Loucy (cell line): ENCODE measurements around the gene TMEM132D.

Source experiments
- H2AFZ ChIP-seq: fragments of 200-600 bp; sonication (generic); 2 replicates; pipeline ENCODE4 v1.6.0; 2016; ENCODE audit warnings: antibody characterized with exemption, mild to moderate bottlenecking, low read length, moderate library complexity
- H3F3A ChIP-seq: fragments of 200-600 bp; 2 replicates; pipeline ENCODE4 v1.6.0; 2016; ENCODE audit warnings: antibody characterized with exemption, low read depth, mild to moderate bottlenecking
- H3K27me3 ChIP-seq: fragments of 200-600 bp; sonication (generic); 2 replicates; pipeline ENCODE4 v1.6.1; 2014; ENCODE audit warnings: low read length, mild to moderate bottlenecking; ENCODE audit not compliant: insufficient read depth, poor library complexity, severe bottlenecking
- H3K36me3 ChIP-seq: fragments of 200-600 bp; sonication (generic); 2 replicates; pipeline ENCODE4 v1.6.1; 2016; ENCODE audit warnings: low read length; ENCODE audit not compliant: insufficient read depth
- H3K4me1 ChIP-seq: fragments of 200-600 bp; sonication (generic); 2 replicates; pipeline ENCODE4 v1.5.1; 2014; ENCODE audit warnings: low read length, mild to moderate bottlenecking; ENCODE audit not compliant: insufficient read depth, poor library complexity, severe bottlenecking
- H3K4me2 ChIP-seq: fragments of 200-600 bp; sonication (generic); 2 replicates; pipeline ENCODE4 v1.6.0; 2014; ENCODE audit warnings: antibody characterized with exemption, low read length, low read depth, mild to moderate bottlenecking; ENCODE audit not compliant: poor library complexity, severe bottlenecking
- H3K4me3 ChIP-seq: fragments of 200-600 bp; sonication (generic); 2 replicates; pipeline ENCODE4 v1.5.1; 2014; ENCODE audit warnings: low read length, mild to moderate bottlenecking, mixed read lengths; ENCODE audit not compliant: poor library complexity, severe bottlenecking
- H3K79me2 ChIP-seq: fragments of 200-600 bp; sonication (generic); 2 replicates; pipeline ENCODE4 v1.6.1; 2014; ENCODE audit warnings: low read length; ENCODE audit not compliant: insufficient read depth
- H3K9ac ChIP-seq: fragments of 200-600 bp; sonication (generic); 2 replicates; pipeline ENCODE4 v1.6.0; 2014; ENCODE audit warnings: mild to moderate bottlenecking, low read depth, low read length, moderate library complexity; ENCODE audit not compliant: poor library complexity, severe bottlenecking
- H3K9me2 ChIP-seq: fragments of 200-600 bp; sonication (generic); replicated peaks from 2 replicates; pipeline ENCODE4 v1.6.1; 2016; ENCODE audit warnings: low read depth, low read length, mixed read lengths
- H3K9me3 ChIP-seq: fragments of 200-600 bp; sonication (generic); 2 replicates; pipeline ENCODE4 v1.6.1; 2014; ENCODE audit warnings: mild to moderate bottlenecking, antibody characterized with exemption, low read length, low read depth; ENCODE audit not compliant: insufficient read depth
- H4K20me1 ChIP-seq: fragments of 200-600 bp; sonication (generic); 2 replicates; pipeline ENCODE4 v1.6.0; 2014; ENCODE audit warnings: antibody characterized with exemption, low read length, mild to moderate bottlenecking; ENCODE audit not compliant: insufficient read depth, poor library complexity, severe bottlenecking
- CTCF ChIP-seq: fragments of 200-600 bp; sonication (generic); conservative IDR thresholded peaks from 2 replicates; pipeline ENCODE4 v1.5.1; 2014; ENCODE audit warnings: mild to moderate bottlenecking, antibody characterized with exemption, low read length
- EZH2phosphoT487 ChIP-seq: fragments of 200-600 bp; IDR thresholded peaks from 2 replicates; pipeline ENCODE4 v1.6.1; 2018; ENCODE audit warnings: antibody characterized with exemption, mild to moderate bottlenecking, moderate library complexity, borderline replicate concordance

The TMEM132D gene

DNA sequence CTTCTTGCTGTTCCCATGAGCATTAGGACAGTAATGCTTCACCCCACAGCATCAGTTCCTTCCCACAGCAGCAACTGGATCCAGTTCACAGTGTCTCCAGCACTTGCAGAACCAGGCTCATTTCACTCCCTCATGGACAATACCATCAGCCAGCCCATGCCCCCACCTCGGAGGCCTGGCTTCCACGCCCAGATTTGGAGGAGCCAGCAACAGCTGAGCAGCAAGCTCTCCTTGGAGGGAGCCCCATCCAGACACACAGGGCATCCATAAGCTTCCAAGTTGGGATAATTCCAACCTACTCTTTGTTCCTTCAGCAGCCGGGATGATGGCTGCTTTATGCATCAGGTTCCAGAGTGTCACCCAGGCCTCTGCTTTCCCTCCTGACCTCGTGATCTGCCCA lies 800.6 kb downstream of the TMEM132D start:
- no peaks in the 10 kb centered on the region for H3K9me2 ChIP-seq
- H3K27me3 ChIP-seq, result no peaks in the 10 kb centered on the region
- no peaks in the 10 kb centered on the region for H4K20me1 ChIP-seq
- H3K4me3 ChIP-seq, result no peak overlapping the region
- no peaks in the 10 kb centered on the region for H3K36me3 ChIP-seq
- no peaks in the 10 kb centered on the region; the same call in 1 of the 2 replicates for H3K9me3 ChIP-seq
- H3K4me2 ChIP-seq, result no peak overlapping the region
- H3K9ac ChIP-seq, result no peak overlapping the region
- TF ChIP-seq CTCF (no peak), EZH2phosphoT487 (no peak)
- no peaks in the 10 kb centered on the region for H3K4me1 ChIP-seq
- H3K79me2 ChIP-seq, result no peaks in the 10 kb centered on the region
- no peaks in the 10 kb centered on the region for H3F3A ChIP-seq
- H2AFZ ChIP-seq, result no peak overlapping the region

GRCh38 chr12:129102233-129102632 lies 801.6 kb downstream of the TMEM132D start:
- Histone ChIP-seq H3K36me3 (no peaks in the 10 kb centered on the region), H3K27me3 (no peaks in the 10 kb centered on the region), H3K9me2 (no peaks in the 10 kb centered on the region), H2AFZ (no peak overlapping the region), H3K4me1 (no peaks in the 10 kb centered on the region), H3F3A (no peaks in the 10 kb centered on the region), H3K9me3 (no peaks in the 10 kb centered on the region; the same call in 1 of the 2 replicates), H3K9ac (no peak overlapping the region), H3K79me2 (no peaks in the 10 kb centered on the region), H3K4me2 (no peak overlapping the region), H3K4me3 (no peak overlapping the region), H4K20me1 (no peaks in the 10 kb centered on the region)
- TF ChIP-seq EZH2phosphoT487, result no peak
- no peak for TF ChIP-seq CTCF

DNA sequence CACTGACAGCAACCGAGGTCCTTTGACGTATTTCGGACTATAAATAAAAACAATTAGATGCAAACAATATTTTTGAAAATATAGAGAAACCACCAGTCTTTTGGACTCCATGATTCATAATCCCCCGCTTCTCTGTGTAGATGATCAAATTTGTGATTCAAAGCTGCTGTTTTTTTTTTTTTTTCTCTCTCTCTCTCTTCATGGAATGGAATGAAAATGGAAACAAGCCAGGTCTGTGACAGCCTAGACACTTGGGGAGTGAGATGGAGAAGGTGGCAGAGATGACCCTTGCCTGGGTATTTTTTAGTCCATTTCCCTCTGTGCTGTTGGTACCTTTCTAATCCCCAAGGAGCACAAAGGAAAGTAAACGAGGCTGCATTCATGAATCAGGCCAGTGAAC lies 802.0 kb downstream of the TMEM132D start:
- Histone ChIP-seq H3K9me3 (no peaks in the 10 kb centered on the region; the same call in 1 of the 2 replicates), H3F3A (no peaks in the 10 kb centered on the region), H3K4me2 (no peak overlapping the region), H3K27me3 (no peaks in the 10 kb centered on the region), H2AFZ (no peak overlapping the region), H3K4me3 (no peak overlapping the region), H3K9me2 (no peaks in the 10 kb centered on the region), H3K4me1 (no peaks in the 10 kb centered on the region), H3K36me3 (no peaks in the 10 kb centered on the region), H3K79me2 (no peaks in the 10 kb centered on the region), H4K20me1 (no peaks in the 10 kb centered on the region), H3K9ac (no peak overlapping the region)
- TF ChIP-seq EZH2phosphoT487, result no peak
- TF ChIP-seq CTCF, result no peak
